HG03280 (cell line): ENCODE results near the gene CDK13.
"Not testable (repeated sequence)": the region's sequence is repeated elsewhere in the genome, so short reads cannot be mapped to it uniquely, and the experiment has no call there.

ENCODE experiments used
- ATAC-seq: cut with Tn5 transposase; IDR thresholded peaks from one replicate; pipeline ENCODE4 v1.9.1; 2021; ENCODE audit warnings: mild to moderate bottlenecking, moderate library complexity; ENCODE audit not compliant: unreplicated experiment

CDK13 gene

DNA sequence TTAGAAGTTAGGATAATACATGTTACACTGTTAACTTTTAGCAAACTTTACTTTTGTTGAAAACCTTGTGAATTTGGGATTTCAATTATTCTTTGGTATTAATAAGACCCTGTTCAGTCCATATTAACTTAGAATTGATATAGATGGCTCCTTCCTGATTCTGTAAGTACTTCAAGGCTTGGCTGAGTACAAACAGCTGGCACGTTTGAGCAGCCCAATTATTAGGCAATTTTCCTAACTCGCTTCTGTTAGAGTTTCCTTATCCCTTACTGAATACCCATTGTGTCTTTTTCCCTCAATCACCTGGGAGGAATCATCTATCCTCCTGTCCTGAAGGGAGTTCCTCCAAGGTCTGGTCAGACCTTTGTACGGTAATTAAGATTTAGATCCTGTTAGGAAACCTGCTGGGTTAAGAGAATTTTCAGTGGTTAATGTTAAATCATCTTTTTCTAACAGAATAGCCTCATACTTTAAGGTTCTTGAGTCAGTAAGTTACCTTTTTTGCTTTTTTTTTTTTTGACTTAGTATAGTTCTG, 195.6 kb downstream of the CDK13 start:
- ATAC-seq, result not testable (repeated sequence)

DNA sequence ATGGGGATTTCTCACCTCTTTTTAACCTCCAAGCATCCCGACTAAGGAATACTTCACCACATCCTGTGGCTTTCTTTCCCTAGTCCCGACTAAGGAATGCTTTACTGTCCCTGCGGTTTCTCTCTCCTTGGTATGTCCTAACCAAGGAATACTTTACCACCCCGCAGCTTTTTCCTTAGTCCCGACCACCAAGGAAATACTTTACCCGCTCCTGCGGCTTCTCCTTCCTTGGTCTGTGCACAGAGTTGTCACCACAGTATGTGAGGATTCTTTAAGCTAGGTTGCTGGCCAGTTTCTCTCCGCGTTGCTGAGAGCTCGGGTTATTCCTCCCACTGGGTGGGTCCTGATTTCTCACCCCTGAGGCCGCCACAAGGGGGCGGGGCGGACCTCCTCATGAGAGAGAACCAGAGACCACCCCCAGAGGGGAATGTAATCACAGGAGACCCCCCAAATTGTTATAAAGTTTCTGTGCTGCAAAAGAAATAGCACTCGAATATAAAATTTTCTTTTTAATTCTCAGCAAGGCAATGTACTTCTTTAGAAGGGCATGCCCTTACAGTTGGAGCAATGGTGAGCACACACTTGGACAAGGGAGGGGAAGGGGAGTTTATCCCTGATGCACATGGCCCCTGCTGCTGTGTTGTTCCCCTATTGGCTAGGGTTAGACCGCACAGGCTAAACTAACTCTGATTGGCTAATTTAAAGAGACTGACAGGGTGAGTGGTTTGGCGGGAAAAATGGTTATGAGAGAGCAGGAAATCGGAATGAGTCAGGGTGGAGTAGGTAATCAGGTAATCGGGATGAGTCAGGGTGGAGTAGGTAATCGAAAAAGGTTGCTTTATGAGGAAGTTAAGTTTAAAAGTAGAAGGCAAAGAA, 197.6 kb downstream of the CDK13 start:
- ATAC-seq, result no peak

DNA sequence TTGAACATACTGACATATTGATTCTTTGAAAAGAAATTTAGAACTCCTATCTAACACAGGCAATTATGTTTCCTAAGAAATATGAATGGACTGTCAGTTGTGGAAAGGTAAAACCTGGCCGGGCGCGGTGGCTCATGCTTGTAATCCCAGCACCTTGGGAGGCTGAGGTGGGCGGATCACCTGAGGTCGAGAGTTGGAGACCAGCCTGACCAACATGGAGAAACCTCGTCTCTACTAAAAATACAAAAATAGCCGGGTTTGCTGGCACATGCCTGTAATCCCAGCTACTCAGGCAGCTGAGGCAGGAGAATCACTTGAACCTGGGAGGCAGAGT, 198.2 kb downstream of the CDK13 start:
- not testable (repeated sequence) for ATAC-seq

DNA sequence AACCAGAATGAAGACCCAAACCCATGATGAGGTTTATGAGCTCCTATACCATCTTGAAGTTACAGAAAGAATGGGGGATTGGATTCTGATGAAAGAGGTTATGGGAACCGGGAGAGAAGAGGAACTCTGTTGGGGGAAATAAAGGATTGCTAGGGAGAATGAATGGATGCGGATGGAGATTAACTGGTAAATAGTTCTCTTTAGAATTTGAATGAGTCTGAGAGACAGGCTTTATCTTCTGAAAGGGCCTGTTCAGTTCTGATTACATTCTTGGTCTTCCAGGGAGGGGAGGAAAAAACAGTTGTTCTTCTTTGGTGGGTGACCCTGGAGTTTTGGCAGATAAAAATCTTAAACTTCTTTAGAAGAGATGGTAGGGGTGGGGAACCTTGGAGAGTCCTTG, 198.6 kb downstream of the CDK13 start:
- ATAC-seq, result no peak
